T-helper 2 cell treated with Interferon-gamma antibody and Interleukin-4, amounts not matched to agents 5 μg/mL and 100 μg/mL, for 36 hours (primary cell): Measurements from ENCODE around the gene SH3TC1.
A peak's percentile ranks its signal among the peaks of the same experiment; 100 is the strongest.

Experiments used
- DNase-seq: peaks from one replicate; pipeline ENCODE4 v3.0.0; 2021; ENCODE audit warnings: low spot score
- H3K27ac Mint-ChIP-seq: one replicate; pipeline ENCODE4 v1.8.0; 2021; ENCODE audit warnings: mild to moderate bottlenecking, mixed read lengths
- H3K27me3 Mint-ChIP-seq: one replicate; pipeline ENCODE4 v1.8.0; 2021; ENCODE audit warnings: low read depth, mixed read lengths
- H3K36me3 Mint-ChIP-seq: one replicate; pipeline ENCODE4 v1.8.0; 2021; ENCODE audit warnings: low read depth, mixed read lengths
- H3K4me1 Mint-ChIP-seq: one replicate; pipeline ENCODE4 v1.8.0; 2021; ENCODE audit warnings: low read depth, mixed read lengths
- H3K4me3 Mint-ChIP-seq: one replicate; pipeline ENCODE4 v1.8.0; 2022; ENCODE audit warnings: mild to moderate bottlenecking, moderate library complexity, mixed read lengths
- H3K9me3 Mint-ChIP-seq: one replicate; pipeline ENCODE4 v1.8.0; 2021; ENCODE audit warnings: mixed read lengths

Gene SH3TC1

DNA sequence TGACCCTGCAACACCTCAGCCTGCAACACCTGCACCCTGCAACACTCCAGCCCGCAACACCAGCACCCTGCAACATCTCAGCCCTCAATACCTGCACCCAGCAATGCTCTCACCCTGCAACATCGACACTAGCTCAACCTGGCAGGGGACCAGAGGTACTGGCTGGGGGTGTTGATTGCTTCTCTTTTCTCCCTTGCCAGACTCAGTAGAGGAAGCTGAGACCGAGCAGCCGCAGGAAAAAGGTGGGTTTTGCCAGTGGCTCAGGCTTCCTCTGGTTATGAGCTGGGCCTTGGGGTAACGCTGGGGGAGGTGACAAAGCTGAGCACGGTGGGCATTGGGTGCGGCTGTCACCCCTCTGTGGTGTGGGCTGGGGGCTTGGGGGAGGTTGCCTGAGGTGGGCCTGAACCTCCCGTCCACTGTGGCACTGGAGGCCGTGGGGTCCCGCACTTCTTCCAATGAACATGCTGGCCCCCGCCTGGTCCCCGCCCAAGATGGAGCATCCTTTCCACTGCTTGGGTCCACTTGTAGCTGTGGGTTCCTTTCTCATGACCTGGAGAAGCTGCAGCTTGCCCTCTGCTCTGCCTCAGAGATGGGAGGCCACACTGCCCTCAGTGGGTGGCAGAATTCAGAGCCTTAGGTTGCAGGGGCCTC, 26.0 kb downstream of the SH3TC1 start:
- no peaks in the 10 kb centered on the region for H3K27me3 Mint-ChIP-seq
- H3K36me3 Mint-ChIP-seq = peaks cover 14% of the 10 kb centered on the region
- H3K4me1 Mint-ChIP-seq = peaks cover 20% of the 10 kb centered on the region
- no peaks in the 10 kb centered on the region for H3K9me3 Mint-ChIP-seq
- no peak overlapping the region for H3K4me3 Mint-ChIP-seq
- H3K27ac Mint-ChIP-seq = no peak overlapping the region
- DNase-seq = no peak

DNA sequence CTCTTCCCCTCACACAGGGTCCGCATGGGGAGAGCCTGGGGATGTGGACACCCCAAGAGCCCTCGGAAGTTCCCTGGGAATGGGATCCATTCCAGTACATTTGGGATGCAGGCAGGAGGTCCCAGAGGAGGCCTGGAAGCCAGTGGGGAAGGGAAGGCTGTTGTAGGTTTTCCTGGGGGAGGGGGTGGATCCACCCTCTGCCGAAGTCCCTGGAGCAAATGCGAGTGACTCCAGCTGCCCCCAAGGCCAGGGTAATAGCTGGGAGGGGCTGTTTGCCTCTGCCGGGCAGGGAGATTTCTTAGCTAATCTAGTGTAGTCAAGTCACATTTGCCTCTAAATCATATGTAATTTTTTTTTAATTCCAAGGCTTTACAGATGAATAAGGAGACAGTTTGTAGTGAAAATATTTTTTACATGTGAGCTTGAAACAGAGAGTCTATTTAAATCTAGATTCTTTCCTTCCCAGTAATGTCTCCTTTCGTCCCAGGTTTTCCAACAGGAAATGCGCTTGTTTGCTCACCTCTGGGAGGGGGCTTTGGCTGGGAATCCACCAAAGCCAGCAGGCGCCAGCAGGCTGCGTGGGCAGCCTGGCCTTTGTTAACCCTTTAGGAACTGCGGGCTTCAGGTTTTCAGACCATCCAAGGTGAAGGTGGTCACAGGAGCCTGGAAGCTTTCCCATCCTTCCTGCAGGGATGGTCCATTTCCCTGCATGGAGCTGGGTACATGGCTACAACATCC, 26.8 kb downstream of the SH3TC1 start:
- Mint-ChIP-seq H3K27ac (no peak overlapping the region), H3K27me3 (no peaks in the 10 kb centered on the region), H3K4me3 (no peak overlapping the region), H3K4me1 (peaks cover 20% of the 10 kb centered on the region), H3K9me3 (no peaks in the 10 kb centered on the region), H3K36me3 (peaks cover 12% of the 10 kb centered on the region)
- DNase-seq = no peak

DNA sequence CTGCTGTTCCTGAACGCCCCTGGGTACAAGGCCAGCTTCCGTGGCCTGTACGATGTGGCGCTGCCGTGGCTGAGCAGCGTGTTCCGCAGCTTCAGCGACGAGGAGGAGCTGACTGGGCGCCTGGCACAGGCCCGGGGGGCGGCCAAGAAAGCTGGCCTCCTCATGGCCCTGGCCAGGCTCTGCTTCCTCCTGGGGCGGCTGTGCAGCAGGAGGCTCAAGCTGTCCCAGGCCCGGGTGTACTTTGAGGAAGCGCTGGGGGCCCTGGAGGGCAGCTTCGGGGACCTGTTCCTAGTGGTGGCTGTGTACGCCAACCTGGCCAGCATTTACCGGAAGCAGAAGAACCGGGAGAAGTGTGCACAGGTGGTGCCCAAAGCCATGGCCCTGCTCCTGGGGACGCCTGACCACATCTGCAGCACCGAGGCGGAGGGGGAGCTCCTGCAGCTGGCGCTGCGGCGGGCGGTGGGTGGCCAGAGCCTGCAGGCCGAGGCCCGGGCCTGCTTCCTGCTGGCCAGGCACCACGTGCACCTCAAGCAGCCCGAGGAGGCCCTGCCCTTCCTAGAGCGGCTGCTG, 28.2 kb downstream of the SH3TC1 start:
- Mint-ChIP-seq H3K36me3 (peaks cover 9% of the 10 kb centered on the region), H3K4me1 (peaks cover 12% of the 10 kb centered on the region), H3K27me3 (no peaks in the 10 kb centered on the region), H3K4me3 (no peak overlapping the region), H3K27ac (no peak overlapping the region), H3K9me3 (no peaks in the 10 kb centered on the region)
- DNase-seq = no peak

DNA sequence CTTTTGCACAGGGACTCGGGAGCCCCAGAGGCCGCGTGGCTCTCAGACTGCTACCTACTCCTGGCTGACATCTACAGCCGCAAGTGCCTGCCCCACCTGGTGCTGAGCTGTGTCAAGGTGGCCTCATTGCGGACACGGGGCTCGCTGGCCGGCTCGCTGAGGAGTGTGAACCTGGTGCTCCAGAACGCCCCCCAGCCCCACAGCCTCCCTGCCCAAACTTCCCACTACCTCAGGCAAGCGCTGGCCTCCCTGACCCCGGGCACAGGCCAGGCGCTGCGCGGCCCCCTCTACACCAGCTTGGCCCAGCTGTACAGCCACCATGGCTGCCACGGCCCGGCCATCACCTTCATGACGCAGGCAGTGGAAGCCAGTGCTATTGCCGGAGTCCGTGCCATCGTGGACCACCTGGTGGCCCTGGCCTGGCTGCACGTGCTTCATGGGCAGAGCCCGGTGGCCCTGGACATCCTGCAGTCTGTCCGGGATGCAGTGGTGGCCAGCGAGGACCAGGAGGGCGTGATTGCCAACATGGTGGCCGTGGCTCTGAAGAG, 28.8 kb downstream of the SH3TC1 start:
- no peak overlapping the region for H3K4me3 Mint-ChIP-seq
- no peak for DNase-seq
- peaks cover 7% of the 10 kb centered on the region for H3K36me3 Mint-ChIP-seq
- no peaks in the 10 kb centered on the region for H3K27me3 Mint-ChIP-seq
- no peaks in the 10 kb centered on the region for H3K9me3 Mint-ChIP-seq
- H3K4me1 Mint-ChIP-seq = peaks cover 9% of the 10 kb centered on the region
- no peak overlapping the region for H3K27ac Mint-ChIP-seq

DNA sequence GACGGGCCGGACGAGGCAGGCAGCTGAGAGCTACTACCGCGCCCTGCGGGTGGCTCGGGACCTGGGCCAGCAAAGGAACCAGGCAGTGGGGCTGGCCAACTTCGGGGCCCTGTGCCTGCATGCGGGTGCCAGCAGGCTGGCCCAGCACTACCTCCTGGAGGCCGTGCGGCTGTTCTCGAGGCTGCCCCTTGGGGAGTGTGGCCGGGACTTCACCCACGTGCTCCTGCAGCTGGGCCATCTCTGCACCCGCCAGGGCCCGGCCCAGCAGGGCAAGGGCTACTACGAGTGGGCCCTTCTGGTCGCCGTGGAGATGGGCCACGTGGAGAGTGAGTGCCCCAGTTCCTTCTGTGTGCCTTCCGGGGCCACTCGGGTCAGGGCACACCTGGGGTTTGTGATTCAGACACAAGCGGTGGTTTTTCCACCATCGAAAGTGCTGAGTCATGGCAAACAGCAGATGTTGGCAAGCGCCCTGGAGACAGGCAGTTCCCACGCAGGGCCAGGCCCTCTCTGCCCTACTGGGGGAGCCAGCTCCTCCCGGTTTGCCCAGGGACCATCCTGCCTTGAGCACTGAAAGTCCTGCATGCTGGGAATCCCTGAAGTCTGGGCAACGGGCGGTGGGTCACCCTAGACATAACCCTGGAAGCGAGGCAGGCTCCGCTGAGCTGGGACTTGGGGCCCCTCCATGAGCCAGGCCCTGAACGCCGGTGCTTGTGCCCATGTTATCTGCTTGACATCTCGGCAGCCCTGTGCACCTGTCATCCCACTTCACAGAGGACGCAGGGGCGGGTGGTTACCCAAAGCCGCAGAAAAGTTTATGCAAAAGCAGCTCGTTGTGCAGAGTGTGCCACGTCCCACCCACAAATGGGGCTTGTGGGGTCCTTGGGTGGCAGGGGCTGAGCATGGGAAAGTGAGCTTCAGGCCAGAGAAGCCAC, 29.5 kb downstream of the SH3TC1 start:
- peak; percentile 73 for DNase-seq
- Mint-ChIP-seq H3K4me3 (peak overlapping the region; percentile 18), H3K36me3 (peaks cover 7% of the 10 kb centered on the region), H3K9me3 (no peaks in the 10 kb centered on the region), H3K27me3 (no peaks in the 10 kb centered on the region), H3K27ac (peak overlapping the region; percentile 32), H3K4me1 (peaks cover 9% of the 10 kb centered on the region)

DNA sequence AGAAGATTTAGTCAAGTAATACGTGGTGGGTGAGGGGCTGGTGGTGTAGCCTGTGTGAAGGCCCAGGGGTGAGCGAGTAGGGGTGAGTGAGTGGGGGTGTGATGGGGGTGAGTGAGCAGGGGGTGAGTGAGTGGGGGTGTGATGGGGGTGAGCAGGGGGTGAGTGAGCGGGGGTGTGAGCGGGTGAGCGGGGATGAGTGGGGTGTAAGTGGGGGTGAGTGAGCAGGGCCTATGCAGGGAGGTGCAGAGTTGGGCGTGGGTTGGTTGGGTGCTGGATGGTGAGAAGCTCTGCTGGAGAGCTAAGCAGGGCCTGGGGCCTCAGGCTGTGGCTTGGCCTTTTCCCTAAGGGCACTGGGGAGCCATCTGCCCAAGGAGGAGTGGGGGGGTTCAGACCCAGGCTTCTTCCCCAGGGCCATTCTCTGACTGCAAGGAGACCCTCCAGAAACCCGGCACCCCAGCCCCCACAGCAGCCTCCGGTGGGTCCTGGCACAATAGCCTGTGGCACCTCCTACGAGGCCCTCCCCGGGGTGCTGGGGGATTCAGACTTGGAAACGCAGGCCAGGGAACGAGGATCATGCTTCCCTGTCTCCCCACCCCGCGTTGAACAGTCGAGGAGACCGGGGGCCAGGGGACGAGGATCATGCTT, 30.4 kb downstream of the SH3TC1 start:
- Mint-ChIP-seq H3K36me3 (no peaks in the 10 kb centered on the region), H3K27me3 (no peaks in the 10 kb centered on the region), H3K4me1 (peaks cover 9% of the 10 kb centered on the region), H3K9me3 (no peaks in the 10 kb centered on the region), H3K27ac (peak overlapping the region; percentile 32), H3K4me3 (peak overlapping the region; percentile 5)
- no peak for DNase-seq

DNA sequence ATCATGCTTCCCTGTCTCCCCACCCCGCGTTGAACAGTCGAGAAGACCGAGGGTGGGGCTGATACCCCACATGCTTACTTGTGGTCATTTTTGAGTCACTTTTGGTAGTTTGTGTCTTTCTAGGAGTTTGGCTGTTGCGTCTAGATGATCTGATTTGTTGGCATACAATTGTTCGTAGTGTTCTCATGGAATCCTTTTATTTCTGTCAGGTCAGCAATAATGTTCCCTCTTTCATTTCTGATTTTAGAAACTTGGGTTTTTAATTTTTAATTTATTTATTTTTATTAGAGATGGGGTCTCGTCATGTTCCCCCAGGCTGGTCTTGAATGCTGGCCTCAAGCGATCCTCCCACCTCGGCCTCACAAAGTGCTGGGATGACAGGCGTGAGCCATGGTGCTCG, 30.9 kb downstream of the SH3TC1 start:
- no peaks in the 10 kb centered on the region for H3K36me3 Mint-ChIP-seq
- H3K9me3 Mint-ChIP-seq = no peaks in the 10 kb centered on the region
- no peak for DNase-seq
- no peaks in the 10 kb centered on the region for H3K27me3 Mint-ChIP-seq
- no peak overlapping the region for H3K27ac Mint-ChIP-seq
- peaks cover 6% of the 10 kb centered on the region for H3K4me1 Mint-ChIP-seq
- H3K4me3 Mint-ChIP-seq = no peak overlapping the region

DNA sequence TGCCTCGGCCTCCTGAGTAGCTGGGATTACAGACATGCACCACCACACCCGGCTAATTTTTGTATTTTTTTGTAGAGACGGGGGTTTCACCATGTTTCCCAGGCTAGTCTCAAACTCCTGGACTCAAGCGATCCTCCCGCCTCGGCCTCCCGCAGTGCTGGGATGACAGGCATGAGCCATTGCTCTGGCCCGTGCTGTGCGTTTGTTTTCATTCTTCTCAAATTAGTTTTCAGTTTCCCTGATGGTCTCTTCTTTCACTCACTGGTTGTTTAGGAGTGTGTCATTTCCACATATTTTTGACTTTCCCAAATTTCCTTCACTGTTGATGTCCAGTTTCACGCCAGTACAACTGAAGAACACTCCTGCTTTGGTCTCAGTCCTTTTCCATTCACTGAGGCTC, 31.8 kb downstream of the SH3TC1 start:
- H3K27ac Mint-ChIP-seq = no peak overlapping the region
- no peak for DNase-seq
- H3K27me3 Mint-ChIP-seq = no peaks in the 10 kb centered on the region
- no peaks in the 10 kb centered on the region for H3K36me3 Mint-ChIP-seq
- no peaks in the 10 kb centered on the region for H3K9me3 Mint-ChIP-seq
- H3K4me3 Mint-ChIP-seq = no peak overlapping the region
- peaks cover 6% of the 10 kb centered on the region for H3K4me1 Mint-ChIP-seq

DNA sequence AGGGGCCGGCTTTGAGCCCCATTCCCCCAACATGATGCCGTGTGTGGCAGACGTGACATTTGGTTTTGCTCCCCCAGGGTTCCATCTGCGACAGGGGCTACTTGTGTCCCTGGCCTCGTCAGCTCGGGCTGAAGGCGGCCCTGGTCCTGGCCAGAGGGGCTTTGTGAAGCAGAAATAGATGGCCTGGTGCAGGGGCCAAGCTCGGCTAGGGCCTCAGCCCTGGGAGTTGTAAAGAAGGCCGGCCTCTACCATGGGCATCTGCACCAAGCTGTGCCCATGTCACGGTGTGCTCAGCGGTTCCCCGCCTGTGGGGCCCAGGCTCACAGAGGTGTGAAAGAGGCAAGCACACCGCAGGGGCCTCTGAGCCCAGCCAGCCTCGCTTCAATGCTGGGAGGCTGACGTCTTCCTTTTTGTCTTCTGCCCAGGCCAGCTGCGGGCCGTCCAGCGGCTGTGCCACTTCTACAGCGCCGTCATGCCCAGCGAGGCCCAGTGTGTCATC, 32.5 kb downstream of the SH3TC1 start:
- Mint-ChIP-seq H3K36me3 (no peaks in the 10 kb centered on the region), H3K4me3 (no peak overlapping the region), H3K27me3 (no peaks in the 10 kb centered on the region), H3K4me1 (peaks cover 6% of the 10 kb centered on the region), H3K9me3 (no peaks in the 10 kb centered on the region), H3K27ac (no peak overlapping the region)
- DNase-seq = no peak

DNA sequence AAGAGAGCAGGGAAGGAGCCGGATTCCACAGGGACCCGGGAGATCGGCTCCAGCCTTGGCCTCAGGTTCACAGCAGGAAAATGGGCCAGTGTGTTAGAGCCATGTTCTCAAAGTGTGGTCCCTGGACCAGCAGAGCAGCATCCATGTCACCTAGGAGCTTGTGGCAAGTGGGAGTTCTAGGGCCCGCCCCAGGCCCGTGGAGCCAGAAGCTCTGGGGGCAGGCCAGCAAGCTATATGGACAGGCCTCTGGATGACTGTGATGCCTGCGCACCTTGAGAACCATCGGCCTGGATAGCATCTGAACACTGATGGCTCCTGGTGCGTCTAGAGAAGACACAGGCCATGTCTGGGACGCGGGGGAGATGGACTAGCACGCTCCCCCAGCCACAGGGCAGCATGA, 33.7 kb downstream of the SH3TC1 start:
- Mint-ChIP-seq H3K4me3 (no peak overlapping the region), H3K9me3 (no peaks in the 10 kb centered on the region), H3K36me3 (no peaks in the 10 kb centered on the region), H3K27ac (no peak overlapping the region), H3K27me3 (no peaks in the 10 kb centered on the region), H3K4me1 (peaks cover 6% of the 10 kb centered on the region)
- DNase-seq = no peak

DNA sequence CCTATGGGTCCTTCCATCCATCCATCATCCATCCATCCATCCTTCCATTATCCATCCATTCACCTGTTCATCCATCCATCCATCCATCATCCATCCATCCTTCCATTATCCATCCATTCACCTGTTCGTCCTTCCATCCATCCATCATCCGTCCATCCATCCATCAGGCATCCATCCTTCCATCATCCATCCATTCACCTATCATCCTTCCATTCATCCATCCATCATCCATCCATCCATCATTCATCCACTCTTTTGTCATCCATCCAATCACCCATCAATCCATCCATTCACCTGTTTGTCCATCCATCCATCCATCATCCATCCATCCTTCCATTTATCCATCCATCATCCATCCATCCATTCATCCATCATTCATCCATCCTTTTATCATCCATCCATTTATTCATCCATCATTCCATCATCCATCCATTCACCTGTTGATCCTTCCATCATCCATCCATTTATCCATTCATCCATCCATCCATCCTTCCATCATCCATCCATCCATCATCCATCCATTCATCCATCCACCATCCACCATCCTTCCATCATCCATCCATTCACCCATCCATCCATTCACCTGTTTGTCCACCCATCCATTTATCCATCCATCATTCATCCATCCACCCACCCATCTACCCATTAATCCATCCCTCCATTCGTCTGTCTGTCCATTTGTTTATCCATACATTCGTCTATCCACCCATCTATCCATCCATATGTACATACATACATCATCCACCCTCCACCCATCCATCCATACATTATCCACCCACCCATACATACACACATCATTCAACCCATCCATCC, 34.8 kb downstream of the SH3TC1 start:
- no peaks in the 10 kb centered on the region for H3K36me3 Mint-ChIP-seq
- H3K27ac Mint-ChIP-seq = no peak overlapping the region
- H3K27me3 Mint-ChIP-seq = no peaks in the 10 kb centered on the region
- H3K9me3 Mint-ChIP-seq = no peaks in the 10 kb centered on the region
- DNase-seq = no peak
- peaks cover 3% of the 10 kb centered on the region for H3K4me1 Mint-ChIP-seq
- H3K4me3 Mint-ChIP-seq = no peak overlapping the region

DNA sequence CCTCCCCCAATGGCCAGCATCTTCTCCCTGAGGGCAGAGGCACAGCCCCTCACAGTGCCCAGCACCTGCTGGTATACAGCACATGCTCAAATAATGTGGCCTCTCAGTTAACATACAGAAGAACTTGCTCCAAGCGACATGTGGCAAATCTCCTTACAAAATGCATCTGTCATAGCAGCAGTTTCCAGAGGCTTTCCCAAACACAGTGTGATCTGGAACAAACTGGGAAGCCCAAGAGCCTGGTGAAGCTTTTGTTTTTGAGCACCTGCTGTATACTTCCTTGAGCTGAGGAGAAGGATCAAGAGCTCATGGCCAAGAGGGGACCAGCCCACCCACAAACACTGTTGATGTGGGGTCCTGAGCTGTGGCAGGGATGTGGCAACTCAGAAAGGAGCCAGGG, 35.6 kb downstream of the SH3TC1 start:
- Mint-ChIP-seq H3K4me3 (no peak overlapping the region), H3K4me1 (no peaks in the 10 kb centered on the region), H3K27me3 (no peaks in the 10 kb centered on the region), H3K27ac (no peak overlapping the region), H3K36me3 (no peaks in the 10 kb centered on the region), H3K9me3 (no peaks in the 10 kb centered on the region)
- no peak for DNase-seq
